ENCODE data around the gene CXCR5.

DNA sequence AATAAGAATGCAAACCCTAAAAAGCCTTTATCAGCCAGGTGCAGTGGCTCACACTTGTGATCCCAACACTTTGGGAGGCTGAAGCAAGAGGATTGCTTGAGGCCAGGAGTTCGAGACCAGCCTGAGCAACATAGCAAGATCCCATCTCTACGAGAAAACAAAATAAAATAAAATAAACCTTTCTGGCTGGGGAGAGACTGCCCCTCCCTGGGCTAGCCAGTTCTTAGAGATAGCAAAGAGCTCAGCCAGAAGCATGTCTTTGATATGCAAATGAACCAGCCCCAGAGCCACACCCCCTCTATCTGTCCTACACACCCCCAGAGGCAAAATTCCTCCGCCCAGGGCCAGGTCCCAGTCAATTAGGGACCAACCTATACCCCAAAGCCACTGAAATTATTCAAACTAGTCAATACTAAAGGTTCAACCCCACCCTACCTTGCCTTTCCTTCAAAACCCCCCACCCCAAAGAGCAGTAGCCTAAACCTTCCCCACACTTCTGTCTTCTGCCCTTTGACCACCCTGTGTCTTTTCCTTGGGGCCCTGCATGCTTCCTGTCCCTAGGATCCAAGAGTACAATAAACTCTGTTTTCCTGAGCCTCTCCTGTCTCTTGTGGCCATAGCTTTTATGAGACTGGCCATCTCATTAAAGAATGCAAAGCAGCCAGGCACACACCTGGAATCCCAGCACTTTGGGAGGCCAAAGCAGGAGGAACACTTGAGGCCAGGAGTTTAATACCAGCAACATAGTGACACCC, 37.3 kb upstream of the CXCR5 start:
- TF ChIP-seq, protein P1, sequence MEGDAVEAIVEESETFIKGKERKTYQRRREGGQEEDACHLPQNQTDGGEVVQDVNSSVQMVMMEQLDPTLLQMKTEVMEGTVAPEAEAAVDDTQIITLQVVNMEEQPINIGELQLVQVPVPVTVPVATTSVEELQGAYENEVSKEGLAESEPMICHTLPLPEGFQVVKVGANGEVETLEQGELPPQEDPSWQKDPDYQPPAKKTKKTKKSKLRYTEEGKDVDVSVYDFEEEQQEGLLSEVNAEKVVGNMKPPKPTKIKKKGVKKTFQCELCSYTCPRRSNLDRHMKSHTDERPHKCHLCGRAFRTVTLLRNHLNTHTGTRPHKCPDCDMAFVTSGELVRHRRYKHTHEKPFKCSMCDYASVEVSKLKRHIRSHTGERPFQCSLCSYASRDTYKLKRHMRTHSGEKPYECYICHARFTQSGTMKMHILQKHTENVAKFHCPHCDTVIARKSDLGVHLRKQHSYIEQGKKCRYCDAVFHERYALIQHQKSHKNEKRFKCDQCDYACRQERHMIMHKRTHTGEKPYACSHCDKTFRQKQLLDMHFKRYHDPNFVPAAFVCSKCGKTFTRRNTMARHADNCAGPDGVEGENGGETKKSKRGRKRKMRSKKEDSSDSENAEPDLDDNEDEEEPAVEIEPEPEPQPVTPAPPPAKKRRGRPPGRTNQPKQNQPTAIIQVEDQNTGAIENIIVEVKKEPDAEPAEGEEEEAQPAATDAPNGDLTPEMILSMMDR (optimal IDR thresholded peaks at IDR 0.05 in 1 of 3, IDR thresholded peaks at IDR 0.05 in 1 of 3, conservative IDR thresholded peaks at IDR 0.05 in 1 of 3; ENCODE audit: extremely low read depth in 1 of 3, insufficient read depth in 2 of 3, low read length in 3 of 3): no peak
- no peak for TF ChIP-seq EZH2 (IDR thresholded peaks at IDR 0.05; ENCODE audit: low read length)

All from keratinocyte (primary cell).